Heart left ventricle (tissue), 16 donors: ENCODE results near the gene RNF213. TPM values are rescaled to one million over a fixed set of nuclear protein-coding genes. Genes with fewer than 3 reads are reported as not detected.

Experiments used
- ATAC-seq, 4 donors: fragments of 200-7000 bp; cut with Tn5 transposase; one replicate each; pipeline ENCODE4 v1.9.1; 2020 to 2022; ENCODE audit warnings: moderate library complexity in 4 of 4, mild to moderate bottlenecking in 3 of 4, moderate number of reproducible peaks in 1 of 4
- DNase-seq, 5 donors: peaks; one replicate each; pipeline ENCODE4 v3.0.0-alpha.2; 2020
- H3K27ac ChIP-seq, 12 donors: fragments of 200-600 bp; sonication (generic) in 4 of 12; one replicate each; pipeline versions ENCODE4 v1.5.0 to v1.8.0; 2016 to 2022; ENCODE audit warnings: mild to moderate bottlenecking in 2 of 12
- H3K27me3 ChIP-seq, 9 donors: fragments of 200-600 bp; sonication (generic) in 2 of 9; one replicate each; pipeline versions ENCODE4 v1.5.1 to v1.8.0; 2016 to 2022; ENCODE audit warnings: mild to moderate bottlenecking in 3 of 9
- H3K36me3 ChIP-seq, 9 donors: fragments of 200-600 bp; sonication (generic) in 2 of 9; one replicate each; pipeline versions ENCODE4 v1.5.0 to v1.8.0; 2018 to 2022; ENCODE audit warnings: mild to moderate bottlenecking in 2 of 9
- H3K4me1 ChIP-seq, 12 donors: fragments of 200-600 bp; sonication (generic) in 4 of 12; one replicate each; pipeline versions ENCODE4 v1.5.0 to v1.8.0; 2016 to 2022; ENCODE audit warnings: mild to moderate bottlenecking in 3 of 12
- H3K4me3 ChIP-seq, 12 donors: fragments of 200-600 bp; sonication (generic) in 4 of 12; one replicate each; pipeline versions ENCODE4 v1.5.0 to v1.8.0; 2017 to 2022; ENCODE audit warnings: mild to moderate bottlenecking in 9 of 12, moderate library complexity in 4 of 12
- H3K9me3 ChIP-seq, 12 donors: fragments of 200-600 bp; sonication (generic) in 4 of 12; one replicate each; pipeline versions ENCODE4 v1.5.0 to v1.8.0; 2016 to 2022; ENCODE audit warnings: mild to moderate bottlenecking in 1 of 12
- POLR2A ChIP-seq, 2 donors: fragments of 450-650 bp; IDR thresholded peaks; one replicate each; pipeline ENCODE4 v1.6.1; 2017; ENCODE audit warnings: antibody characterized with exemption in 2 of 2, mild to moderate bottlenecking in 2 of 2, moderate library complexity in 2 of 2
- WGBS, 4 donors: extraction: QIAGEN DNeasy Blood & Tissue Kit in 2 of 4; methylation state at CpG; one replicate each; pipeline versions ENCODE4 v1.1.5 to v1.1.7; 2013 to 2018; 5-methylcytosine and 5-hydroxymethylcytosine counted together
- intact Hi-C, 10 donors: fragments of 100-400 bp; cut with DNase I; formaldehyde crosslinking; loops; one replicate each; pipeline versions ENCODE4 v1.11.1 to v1.14.2; 2022
- polyA plus RNA-seq, 2 donors: library from polyadenylated mRNA; stranded (reverse); fragments of 200-250 nt; gene quantifications; one replicate each; pipeline ENCODE4 v1.2.3, GENCODE V29; 2013
- total RNA-seq, 9 donors: library from RNA; depleted of rRNA in 2 of 9; stranded (reverse); fragments of >200 nt in 2 of 9; fragmentation: NEBNext Ultra II Directional in 3 of 9; extraction: Animal tissue kit (Norgen Biotek cat#: 25700) in 3 of 9; gene quantifications; one replicate each; pipeline versions ENCODE4 v1.1.0 to v1.2.4, GENCODE V29; 2016 to 2023
- TF ChIP-seq, protein P1 (sequence below), 12 donors: fragments of 200-600 bp; sonication (generic) in 4 of 12; IDR thresholded peaks; one replicate each; pipeline versions ENCODE4 v1.5.0 to v1.8.0; 2018 to 2022; ENCODE audit warnings: antibody characterized with exemption in 12 of 12, mild to moderate bottlenecking in 5 of 12
- donor health status: ischemic (EF 13 %, LVEDD 7.1; RV severe dilation, severe dysfunction).
- donor health status: healthy with polysubstance abuse.
- donor health status: DM: no; HTN: yes; CAD: no.
- donor health status: DM: no; HTN: no; CAD: no.
- donor health status: ischemic (EF 25% LVEDD 6.9; RV normal size, moderate dysfunction).
- donor health status: ischemic (EF 25% LVEDD 5.7; RV mildly dilated, moderate dysfunction).
- donor health status: healthy.
- donor health status: DM: yes; HTN: yes; CAD: no.
- donor health status: ischemic (EF 35%, LVEDD 5.7; RV mildly dilated, moderate dysfunction).
- donor health status: nonischemic (EF 11% LVEDD 7.7; RV severe dilation, severe dysfunction).
- donor health status: DM: yes; HTN: yes; CAD: no.
- donor health status: PGD.
- donor health status: ischemic (EF 29% LVEDD 5.4; RV normal size, mild dysfunction).
- donor health status: nonischemic (EF 23%, LVEDD 6.1; RV moderate dilation, normal function).

RNF213 gene
- total and polyA plus RNA-seq, 11 donors: 23.1 to 167 (median 31.4) TPM

GRCh38 chr17:80222376-80223141 is 38.1 kb upstream of the RNF213 start:
- Histone ChIP-seq H3K4me1 (peaks cover 0 to 31% (median 15%) of the 10 kb centered on the region in 12 donors), H3K9me3 (no peaks in the 10 kb centered on the region), H3K4me3 (no peak overlapping the region), H3K27me3 (no peaks in the 10 kb centered on the region), H3K36me3 (peaks cover 0 to 14% (median 5%) of the 10 kb centered on the region in 9 donors), H3K27ac (no peak overlapping the region)
- DNase-seq (no peak), ATAC-seq (no peak)
- intact Hi-C loops: loop anchor here in 2 of 10 donors (5.0 kb wide), 2 partner anchors 40 to 70 kb away; partner anchors contain the start of gene RNF213 (in 1 of the 2)
- no peak for TF ChIP-seq POLR2A (IDR thresholded peaks at IDR 0.05)
- TF ChIP-seq, protein P1, sequence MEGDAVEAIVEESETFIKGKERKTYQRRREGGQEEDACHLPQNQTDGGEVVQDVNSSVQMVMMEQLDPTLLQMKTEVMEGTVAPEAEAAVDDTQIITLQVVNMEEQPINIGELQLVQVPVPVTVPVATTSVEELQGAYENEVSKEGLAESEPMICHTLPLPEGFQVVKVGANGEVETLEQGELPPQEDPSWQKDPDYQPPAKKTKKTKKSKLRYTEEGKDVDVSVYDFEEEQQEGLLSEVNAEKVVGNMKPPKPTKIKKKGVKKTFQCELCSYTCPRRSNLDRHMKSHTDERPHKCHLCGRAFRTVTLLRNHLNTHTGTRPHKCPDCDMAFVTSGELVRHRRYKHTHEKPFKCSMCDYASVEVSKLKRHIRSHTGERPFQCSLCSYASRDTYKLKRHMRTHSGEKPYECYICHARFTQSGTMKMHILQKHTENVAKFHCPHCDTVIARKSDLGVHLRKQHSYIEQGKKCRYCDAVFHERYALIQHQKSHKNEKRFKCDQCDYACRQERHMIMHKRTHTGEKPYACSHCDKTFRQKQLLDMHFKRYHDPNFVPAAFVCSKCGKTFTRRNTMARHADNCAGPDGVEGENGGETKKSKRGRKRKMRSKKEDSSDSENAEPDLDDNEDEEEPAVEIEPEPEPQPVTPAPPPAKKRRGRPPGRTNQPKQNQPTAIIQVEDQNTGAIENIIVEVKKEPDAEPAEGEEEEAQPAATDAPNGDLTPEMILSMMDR (IDR thresholded peaks at IDR 0.05): no peak
- 89 to 96% (median 93%) methylated on average over 18 of the region's 18 CpGs for WGBS, 4 donors

DNA sequence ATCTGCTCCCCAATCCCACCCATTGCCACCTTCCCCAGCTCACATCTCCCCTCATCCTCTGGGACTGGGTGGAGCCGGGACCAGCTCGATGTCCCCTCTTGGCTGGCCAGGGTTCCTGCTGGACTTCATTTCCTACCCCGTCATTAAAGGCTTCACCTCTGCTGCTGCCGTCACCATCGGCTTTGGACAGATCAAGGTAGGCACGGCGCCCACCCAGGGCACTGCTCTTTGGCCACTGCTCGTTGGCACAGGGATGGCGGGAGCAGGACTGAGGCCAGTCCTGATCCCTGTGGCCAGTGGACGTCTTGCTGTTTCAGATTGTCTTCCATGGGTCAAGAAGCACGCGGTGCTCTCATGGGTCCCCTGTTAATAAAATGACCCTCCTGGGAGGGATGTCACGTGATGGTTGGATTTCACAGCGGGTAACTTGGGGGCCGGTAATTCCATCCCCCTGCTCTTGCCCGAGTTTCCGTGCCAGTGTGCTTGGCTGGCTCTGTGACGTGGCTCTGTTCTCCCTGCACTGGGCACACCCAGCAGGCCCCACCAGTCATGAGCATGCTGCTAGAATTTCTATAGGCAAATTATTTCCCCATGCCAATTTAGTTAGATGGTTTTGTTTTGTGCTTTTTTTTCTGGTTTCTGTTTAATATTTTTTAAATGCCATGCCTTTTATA is 37.4 kb upstream of the RNF213 start:
- no peak for ATAC-seq
- Histone ChIP-seq H3K9me3 (no peaks in the 10 kb centered on the region), H3K4me1 (peaks cover 0 to 24% (median 15%) of the 10 kb centered on the region in 12 donors), H3K36me3 (peaks cover 0 to 17% (median 8%) of the 10 kb centered on the region in 9 donors), H3K27me3 (no peaks in the 10 kb centered on the region), H3K27ac (no peak overlapping the region), H3K4me3 (no peak overlapping the region)
- intact Hi-C loops: loop anchor here in 2 of 10 donors (5.0 kb wide), 2 partner anchors 39 to 71 kb away; partner anchors contain the start of gene RNF213 (in 1 of the 2)
- no peak for DNase-seq
- WGBS, 4 donors: 91 to 93% (median 92%) methylated on average over 18 of the region's 18 CpGs
- TF ChIP-seq, protein P1 (IDR thresholded peaks at IDR 0.05): no peak
- TF ChIP-seq POLR2A (IDR thresholded peaks at IDR 0.05): no peak

GRCh38 chr17:80223838-80224497 is 36.7 kb upstream of the RNF213 start:
- no peaks in the 10 kb centered on the region for H3K9me3 ChIP-seq
- H3K4me3 ChIP-seq: no peak overlapping the region
- 81 to 97% (median 91%) methylated on average over 11 of the region's 11 CpGs for WGBS, 4 donors
- TF ChIP-seq POLR2A (IDR thresholded peaks at IDR 0.05): no peak
- TF ChIP-seq, protein P1 (IDR thresholded peaks at IDR 0.05): no peak
- peaks cover 0 to 22% (median 6%) of the 10 kb centered on the region in 9 donors for H3K36me3 ChIP-seq
- intact Hi-C loops: loop anchor here in 2 of 10 donors (5.0 kb wide), 2 partner anchors 38 to 72 kb away; partner anchors contain the start of gene RNF213 (in 1 of the 2)
- no peak overlapping the region for H3K27ac ChIP-seq
- no peaks in the 10 kb centered on the region for H3K27me3 ChIP-seq
- ATAC-seq (no peak), DNase-seq (no peak)
- H3K4me1 ChIP-seq: peaks cover 0 to 21% (median 14%) of the 10 kb centered on the region in 12 donors
